ENCODE results near the gene ADAT2. TPM values are rescaled to one million over a fixed set of nuclear protein-coding genes. Genes with fewer than 3 reads are reported as not detected.

The ADAT2 gene
- polyA plus RNA-seq, 1 donor from 2014 or later: 3.3 TPM

GRCh38 chr6:143396497-143397226 lies 53.8 kb downstream of the ADAT2 start:
- Histone ChIP-seq H3K9me2 (ENCODE audit: insufficient read depth, low read length) (no peaks in the 10 kb centered on the region), H3K4me3 (ENCODE audit: low read length) (no peak overlapping the region), H3K27ac (ENCODE audit: low read length) (no peak overlapping the region), H4K20me1 (ENCODE audit: insufficient read depth) (no peaks in the 10 kb centered on the region), H3K4me2 (ENCODE audit: low read length) (no peak overlapping the region), H3K27me3 (ENCODE audit: insufficient read depth, low read depth, low read length) (no peaks in the 10 kb centered on the region), H3K36me3 (ENCODE audit: insufficient read depth, low read length) (no peaks in the 10 kb centered on the region), H3F3A (ENCODE audit: insufficient read depth, low read length, poor library complexity, severe bottlenecking) (no peaks in the 10 kb centered on the region), H2AFZ (ENCODE audit: low read depth, low read length) (no peak overlapping the region), H3K9ac (ENCODE audit: low read length) (no peak overlapping the region), H3K79me2 (replicated peaks; ENCODE audit: insufficient read depth, low read length) (no peaks in the 10 kb centered on the region), H3K9me3 (ENCODE audit: low read length) (no peaks in the 10 kb centered on the region)
- TF ChIP-seq EP300 (conservative IDR thresholded peaks at IDR 0.05; ENCODE audit: poor library complexity, severe bottlenecking) (no peak), CTCF (IDR thresholded peaks at IDR 0.05; ENCODE audit: poor library complexity, severe bottlenecking) (no peak), MXI1 (conservative IDR thresholded peaks at IDR 0.05; ENCODE audit: poor library complexity, severe bottlenecking) (no peak), POLR2AphosphoS5 (IDR thresholded peaks at IDR 0.05) (no peak), EZH2 (IDR thresholded peaks at IDR 0.05; ENCODE audit: borderline replicate concordance, insufficient read depth, low read length, poor library complexity, severe bottlenecking) (no peak), TAF1 (IDR thresholded peaks at IDR 0.05; ENCODE audit: low read depth) (no peak), RAD21 (conservative IDR thresholded peaks at IDR 0.05) (no peak), SMC3 (conservative IDR thresholded peaks at IDR 0.05; ENCODE audit: poor library complexity) (no peak), REST (IDR thresholded peaks at IDR 0.05; ENCODE audit: borderline replicate concordance) (no peak)

- no peaks in the 10 kb centered on the region for H3K36me3 ChIP-seq (ENCODE audit: insufficient read depth, low read length)
- H3K4me3 ChIP-seq (ENCODE audit: low read length): no peak overlapping the region
- no peaks in the 10 kb centered on the region for H3F3A ChIP-seq (ENCODE audit: insufficient read depth, low read length, poor library complexity, severe bottlenecking)
- no peaks in the 10 kb centered on the region for H4K20me1 ChIP-seq (ENCODE audit: insufficient read depth)
- no peak overlapping the region for H3K4me2 ChIP-seq (ENCODE audit: low read length)
- H3K27me3 ChIP-seq (ENCODE audit: insufficient read depth, low read depth, low read length): no peaks in the 10 kb centered on the region
- H3K9me3 ChIP-seq (ENCODE audit: low read length): no peaks in the 10 kb centered on the region
- TF ChIP-seq TAF1 (IDR thresholded peaks at IDR 0.05; ENCODE audit: low read depth) (no peak), MXI1 (conservative IDR thresholded peaks at IDR 0.05; ENCODE audit: poor library complexity, severe bottlenecking) (no peak), EP300 (conservative IDR thresholded peaks at IDR 0.05; ENCODE audit: poor library complexity, severe bottlenecking) (no peak), POLR2AphosphoS5 (IDR thresholded peaks at IDR 0.05) (no peak), REST (IDR thresholded peaks at IDR 0.05; ENCODE audit: borderline replicate concordance) (no peak), CTCF (IDR thresholded peaks at IDR 0.05; ENCODE audit: poor library complexity, severe bottlenecking) (no peak), EZH2 (IDR thresholded peaks at IDR 0.05; ENCODE audit: borderline replicate concordance, insufficient read depth, low read length, poor library complexity, severe bottlenecking) (no peak), SMC3 (conservative IDR thresholded peaks at IDR 0.05; ENCODE audit: poor library complexity) (no peak), RAD21 (conservative IDR thresholded peaks at IDR 0.05) (no peak)
- no peak overlapping the region for H2AFZ ChIP-seq (ENCODE audit: low read depth, low read length)
- H3K27ac ChIP-seq (ENCODE audit: low read length): no peak overlapping the region
- no peak overlapping the region for H3K9ac ChIP-seq (ENCODE audit: low read length)
- H3K79me2 ChIP-seq (replicated peaks; ENCODE audit: insufficient read depth, low read length): no peaks in the 10 kb centered on the region
- H3K9me2 ChIP-seq (ENCODE audit: insufficient read depth, low read length): no peaks in the 10 kb centered on the region
These were observed 54.8 kb downstream of the ADAT2 start for GRCh38 chr6:143395699-143396098.

Data from neural cell (in vitro differentiated cells).